K562 (cell line): Measurements from ENCODE around the gene IMP4. TPM values are rescaled to one million over a fixed set of nuclear protein-coding genes. Genes with fewer than 3 reads are reported as not detected.

Source experiments
- ARID2 ChIP-seq: fragments of 450-650 bp; IDR thresholded peaks from 2 replicates; pipeline ENCODE4 v1.6.1; 2017; ENCODE audit warnings: antibody characterized with exemption, mild to moderate bottlenecking
- BRD9 ChIP-seq: fragments of 450-650 bp; IDR thresholded peaks from 2 replicates; pipeline ENCODE4 v1.6.1; 2018; ENCODE audit warnings: low read depth; ENCODE audit not compliant: partially characterized antibody
- CSDE1 ChIP-seq, 2 experiments: fragments of 450-650 bp; IDR thresholded peaks; 2 replicates each; pipeline ENCODE4 v1.6.1; 2016; ENCODE audit warnings: mild to moderate bottlenecking in 1 of 2
- MCM2 ChIP-seq: fragments of 450-650 bp; IDR thresholded peaks from 2 replicates; pipeline ENCODE4 v1.6.1; 2017; ENCODE audit warnings: low read depth, mild to moderate bottlenecking
- SLC30A9 ChIP-seq: fragments of 250-450 bp; sonication (Bioruptor Pico); IDR thresholded peaks from 2 replicates; pipeline ENCODE4 v1.8.0; 2022; ENCODE audit warnings: mild to moderate bottlenecking, moderate library complexity
- SUPT5H ChIP-seq: fragments of 450-650 bp; IDR thresholded peaks from 2 replicates; pipeline ENCODE4 v1.6.1; 2016
- TEAD1 ChIP-seq, 2 experiments: fragments of 450-650 bp in 1 of 2; sonication (generic) in 1 of 2; formaldehyde crosslinking; IDR thresholded peaks; 2 replicates each; pipeline versions ENCODE4 v1.4.0 to v1.8.0; 2020 to 2022; ENCODE audit warnings: mild to moderate bottlenecking in 2 of 2, missing genetic modification reagents in 1 of 2
- TSHZ1 ChIP-seq: fragments of 250-450 bp; sonication (Bioruptor Pico); IDR thresholded peaks from 2 replicates; pipeline ENCODE4 v1.4.0; 2020; ENCODE audit warnings: mild to moderate bottlenecking, moderate library complexity
- UBTF ChIP-seq, 2 experiments: IDR thresholded peaks; 2 replicates each; pipeline ENCODE4 v1.6.1; 2012; ENCODE audit warnings: improper control_type of control experiment in 2 of 2, low read depth in 2 of 2, low read length in 2 of 2, borderline replicate concordance in 1 of 2
- ZBTB2 ChIP-seq: fragments of 450-650 bp; IDR thresholded peaks from 2 replicates; pipeline ENCODE4 v1.6.1; 2016; ENCODE audit warnings: antibody characterized with exemption
- ZC3H8 ChIP-seq: fragments of 450-650 bp; IDR thresholded peaks from 2 replicates; pipeline ENCODE4 v1.6.1; 2017
- ZNF224 ChIP-seq: sonication (generic); formaldehyde crosslinking; IDR thresholded peaks from 2 replicates; pipeline ENCODE4 v1.8.0; 2022; ENCODE audit warnings: mild to moderate bottlenecking, missing genetic modification reagents
- ZNF408 ChIP-seq: fragments of 250-450 bp; sonication (Bioruptor Pico); IDR thresholded peaks from 2 replicates; pipeline ENCODE4 v1.4.0; 2020; ENCODE audit warnings: low read depth, mild to moderate bottlenecking, moderate library complexity
- ZNF79 ChIP-seq: fragments of 250-450 bp; sonication (Bioruptor Pico); IDR thresholded peaks from 2 replicates; pipeline ENCODE4 v1.4.0; 2020; ENCODE audit warnings: low read depth, mild to moderate bottlenecking, moderate library complexity
- polyA plus RNA-seq, 8 experiments: library from polyadenylated mRNA; depleted of rRNA in 4 of 8; stranded (reverse) in 5 of 8; unstranded in 3 of 8; fragments of >200 nt; fragmentation: Nextera tagmentation in 2 of 8; fragmentation: Illumina TruSeq in 1 of 8; extraction: Ambion mirVana in 2 of 8; extraction: Trizol in 1 of 8; gene quantifications; 2 replicates each; pipeline versions ENCODE4 v1.2.1 to v1.2.3, GENCODE V29; 2011 to 2014; ENCODE audit warnings: inconsistent platforms in 1 of 8, missing spikeins in 1 of 8
- total RNA-seq, 7 experiments: library from RNA; depleted of rRNA in 6 of 7; stranded (reverse); fragments of >200 nt in 6 of 7; fragmentation: Illumina TruSeq in 2 of 7; extraction: Trizol in 2 of 7; gene quantifications; 2 replicates each; pipeline versions ENCODE4 v1.2.1 to v1.2.3, GENCODE V29; 2011 to 2021; ENCODE audit warnings: low replicate concordance in 1 of 7
- TF ChIP-seq, protein P1 (sequence below), 2 experiments: fragments of 450-650 bp; IDR thresholded peaks; 2 replicates each; pipeline ENCODE4 v1.6.1; 2016
- TF ChIP-seq, protein P2 (sequence below): fragments of 450-650 bp; formaldehyde crosslinking; IDR thresholded peaks from 2 replicates; pipeline ENCODE4 v1.4.0; 2022; ENCODE audit warnings: missing genetic modification characterization

The IMP4 gene
- total and polyA plus RNA-seq, 9 of the 15 experiments (the other 6 are each of a cell fraction or from before 2014, with no cell fraction given), result 35.4 to 209 (median 100.0) TPM

- TF ChIP-seq BRD9, result peak; percentile 60
- TF ChIP-seq SLC30A9 (CRISPR knock-in tag), result no peak
- peak in 1 of 2 experiments; percentile 95; a peak in 2 of 4 replicates for TF ChIP-seq CSDE1 (IDR thresholded peaks at IDR 0.05)
- TF ChIP-seq UBTF (IDR thresholded peaks at IDR 0.05; ENCODE audit: borderline replicate concordance in 1 of 2, low read depth in 2 of 2, low read length in 2 of 2), result peak; percentile 90 to 96
- TF ChIP-seq, protein P1, sequence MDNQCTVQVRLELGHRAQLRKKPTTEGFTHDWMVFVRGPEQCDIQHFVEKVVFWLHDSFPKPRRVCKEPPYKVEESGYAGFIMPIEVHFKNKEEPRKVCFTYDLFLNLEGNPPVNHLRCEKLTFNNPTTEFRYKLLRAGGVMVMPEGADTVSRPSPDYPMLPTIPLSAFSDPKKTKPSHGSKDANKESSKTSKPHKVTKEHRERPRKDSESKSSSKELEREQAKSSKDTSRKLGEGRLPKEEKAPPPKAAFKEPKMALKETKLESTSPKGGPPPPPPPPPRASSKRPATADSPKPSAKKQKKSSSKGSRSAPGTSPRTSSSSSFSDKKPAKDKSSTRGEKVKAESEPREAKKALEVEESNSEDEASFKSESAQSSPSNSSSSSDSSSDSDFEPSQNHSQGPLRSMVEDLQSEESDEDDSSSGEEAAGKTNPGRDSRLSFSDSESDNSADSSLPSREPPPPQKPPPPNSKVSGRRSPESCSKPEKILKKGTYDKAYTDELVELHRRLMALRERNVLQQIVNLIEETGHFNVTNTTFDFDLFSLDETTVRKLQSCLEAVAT (IDR thresholded peaks at IDR 0.05), result peak in 1 of 2 experiments; percentile 99; a peak in 2 of 4 replicates
- TF ChIP-seq ZBTB2, result 0 out of 2 replicates have a peak, but pooled peaks have one; percentile 41
- TF ChIP-seq SUPT5H, result peak; percentile 73
- TF ChIP-seq TEAD1 (CRISPR knock-in tag; IDR thresholded peaks at IDR 0.05), result peak in 1 of 2 experiments; percentile 96; a peak in 2 of 4 replicates
- no peak for TF ChIP-seq MCM2
- no peak for TF ChIP-seq ZNF224 (CRISPR knock-in tag)
- no peak for TF ChIP-seq ZNF79 (CRISPR knock-in tag)
- TF ChIP-seq ZNF408, result no peak
- 0 out of 2 replicates have a peak, but pooled peaks have one; percentile 37 for TF ChIP-seq TSHZ1 (CRISPR knock-in tag)
- TF ChIP-seq, protein P2, sequence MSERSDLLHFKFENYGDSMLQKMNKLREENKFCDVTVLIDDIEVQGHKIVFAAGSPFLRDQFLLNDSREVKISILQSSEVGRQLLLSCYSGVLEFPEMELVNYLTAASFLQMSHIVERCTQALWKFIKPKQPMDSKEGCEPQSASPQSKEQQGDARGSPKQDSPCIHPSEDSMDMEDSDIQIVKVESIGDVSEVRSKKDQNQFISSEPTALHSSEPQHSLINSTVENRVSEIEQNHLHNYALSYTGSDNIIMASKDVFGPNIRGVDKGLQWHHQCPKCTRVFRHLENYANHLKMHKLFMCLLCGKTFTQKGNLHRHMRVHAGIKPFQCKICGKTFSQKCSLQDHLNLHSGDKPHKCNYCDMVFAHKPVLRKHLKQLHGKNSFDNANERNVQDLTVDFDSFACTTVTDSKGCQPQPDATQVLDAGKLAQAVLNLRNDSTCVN (CRISPR knock-in tag), result no peak
- no peak for TF ChIP-seq ARID2
- TF ChIP-seq ZC3H8, result no peak
Measured at GRCh38 chr2:130342533-130343275, at the start of gene IMP4 (continued).
